ENCODE results near the gene CCDC192.
"Not testable (repeated sequence)": the region's sequence is repeated elsewhere in the genome, so short reads cannot be mapped to it uniquely, and the experiment has no call there.

CCDC192 gene

GRCh38 chr5:127702926-127703561 is at the start of gene CCDC192:
Gene CCDC192 (plus strand): TSS chr5:127703391. CDS start chr5:127703446, 55 bp downstream.
- no peak for DNase-seq

GRCh38 chr5:127656825-127657224 is 46.4 kb upstream of the CCDC192 start:
- DNase-seq: no peak

GRCh38 chr5:127660047-127660733 is 43.0 kb upstream of the CCDC192 start:
- no peak for DNase-seq

- no peak for DNase-seq
These were observed 39.1 kb upstream of the CCDC192 start for GRCh38 chr5:127664093-127664492.

GRCh38 chr5:127665641-127666040 is 37.5 kb upstream of the CCDC192 start:
- DNase-seq: no peak

GRCh38 chr5:127666043-127666716 is 37.0 kb upstream of the CCDC192 start:
- no peak for DNase-seq

GRCh38 chr5:127667926-127668325 is 35.3 kb upstream of the CCDC192 start:
- no peak for DNase-seq

- no peak for DNase-seq
These were observed 32.0 kb upstream of the CCDC192 start for GRCh38 chr5:127671218-127671617.

GRCh38 chr5:127673117-127673800 is 29.9 kb upstream of the CCDC192 start:
- DNase-seq: no peak

- not testable (repeated sequence) for DNase-seq
These were observed 26.2 kb upstream of the CCDC192 start for GRCh38 chr5:127676951-127677350.

- not testable (repeated sequence) for DNase-seq
These were observed 23.4 kb upstream of the CCDC192 start for GRCh38 chr5:127679691-127680330.

GRCh38 chr5:127680595-127680994 is 22.6 kb upstream of the CCDC192 start:
- DNase-seq: no peak

GRCh38 chr5:127683008-127683407 is 20.2 kb upstream of the CCDC192 start:
- DNase-seq: no peak

- no peak for DNase-seq
These were observed 18.3 kb upstream of the CCDC192 start for GRCh38 chr5:127684726-127685467.

GRCh38 chr5:127685662-127686061 is 17.5 kb upstream of the CCDC192 start:
- DNase-seq: no peak

GRCh38 chr5:127686424-127686823 is 16.8 kb upstream of the CCDC192 start:
- no peak for DNase-seq

GRCh38 chr5:127694518-127695171 is 8.5 kb upstream of the CCDC192 start:
- DNase-seq: no peak

- peak; percentile 24 for DNase-seq
These were observed 7.8 kb upstream of the CCDC192 start for GRCh38 chr5:127695346-127695745.

- DNase-seq: no peak
These were observed 6.5 kb upstream of the CCDC192 start for GRCh38 chr5:127696683-127697082.

- DNase-seq: no peak
These were observed 5.1 kb upstream of the CCDC192 start for GRCh38 chr5:127697894-127698600.

GRCh38 chr5:127699416-127699815 is 3.8 kb upstream of the CCDC192 start:
- DNase-seq: no peak

All from NCI-H69 (cell line).